A673 (cell line): ENCODE measurements around the gene XRCC4. TPM values are rescaled to one million over a fixed set of nuclear protein-coding genes. Genes with fewer than 3 reads are reported as not detected.

ENCODE experiments used
- BruUV-seq: library from RNA; stranded (reverse); fragments of 400-500 nt; replicated peaks from 2 replicates; lab custom pipeline; 2021; lab: Mats Ljungman, UMichigan
- CTCF ChIA-PET: fragments of 300-600 bp; sonication (Branson Sonifier 250); formaldehyde crosslinking; loops from one replicate; lab custom pipeline; 2022; ENCODE audit warnings: antibody characterized with exemption; lab: Charles Lee
- POLR2A ChIA-PET: fragments of 300-600 bp; sonication (Branson Sonifier 250); formaldehyde crosslinking; loops from one replicate; lab custom pipeline; 2022; ENCODE audit warnings: antibody characterized with exemption; ENCODE audit not compliant: low non-redundant PET; lab: Charles Lee
- DNase-seq: peaks from one replicate; pipeline ENCODE4 v3.0.0-alpha.2; 2015; ENCODE audit warnings: low spot score
- H3K27ac ChIP-seq: fragments of 200-600 bp; sonication (generic); 2 replicates; pipeline ENCODE4 v1.5.1; 2016; ENCODE audit warnings: mixed run types, low read depth, mild to moderate bottlenecking, mixed read lengths, antibody characterized with exemption, low read length; ENCODE audit not compliant: poor library complexity, severe bottlenecking
- H3K27me3 ChIP-seq: fragments of 200-600 bp; sonication (generic); replicated peaks from 2 replicates; pipeline ENCODE4 v1.6.1; 2017; ENCODE audit warnings: mixed run types, low read depth, mild to moderate bottlenecking, mixed read lengths, antibody characterized with exemption, low read length; ENCODE audit not compliant: insufficient read depth, poor library complexity
- H3K36me3 ChIP-seq: fragments of 200-600 bp; sonication (generic); 2 replicates; pipeline ENCODE4 v1.6.1; 2016; ENCODE audit warnings: mixed run types, mild to moderate bottlenecking, mixed read lengths, antibody characterized with exemption, low read length; ENCODE audit not compliant: insufficient read depth, poor library complexity, severe bottlenecking
- H3K4me1 ChIP-seq: fragments of 200-600 bp; sonication (generic); 2 replicates; pipeline ENCODE4 v1.6.1; 2017; ENCODE audit warnings: mixed run types, mild to moderate bottlenecking, mixed read lengths, antibody characterized with exemption, low read length; ENCODE audit not compliant: insufficient read depth, poor library complexity, severe bottlenecking
- H3K4me3 ChIP-seq: fragments of 200-600 bp; sonication (generic); 2 replicates; pipeline ENCODE4 v1.5.1; 2016; ENCODE audit warnings: low read depth, mixed run types, mild to moderate bottlenecking, mixed read lengths, low read length; ENCODE audit not compliant: poor library complexity, severe bottlenecking
- H3K9me3 ChIP-seq: fragments of 200-600 bp; sonication (generic); 2 replicates; pipeline ENCODE4 v1.6.1; 2016; ENCODE audit warnings: mixed run types, low read depth, mild to moderate bottlenecking, mixed read lengths, antibody characterized with exemption, low read length; ENCODE audit not compliant: poor library complexity, severe bottlenecking
- CTCF ChIP-seq: fragments of 300-800, 200-600 bp; sonication (generic); conservative IDR thresholded peaks from 2 replicates; pipeline ENCODE4 v1.5.1; 2017; ENCODE audit warnings: low read depth, mild to moderate bottlenecking, antibody characterized with exemption, low read length, moderate library complexity, mixed read lengths
- EZH2 ChIP-seq: fragments of 200-600 bp; sonication (generic); IDR thresholded peaks from 2 replicates; pipeline ENCODE4 v1.6.1; 2017; ENCODE audit warnings: borderline replicate concordance, low read depth, mild to moderate bottlenecking, mixed read lengths, antibody characterized with exemption, low read length; ENCODE audit not compliant: poor library complexity, severe bottlenecking
- intact Hi-C: fragments of 100-400 bp; cut with micrococcal nuclease; formaldehyde crosslinking; loops from one replicate; pipeline ENCODE4 v1.10.0; 2022; ENCODE audit not compliant: unreplicated experiment
- total RNA-seq: library from RNA; stranded (reverse); gene quantifications from 2 replicates; pipeline ENCODE4 v1.2.3, GENCODE V29; 2021

Gene XRCC4
- total RNA-seq, 1 experiment from 2014 or later = 8.1 TPM

- ChIA-PET CTCF (no interaction called here), POLR2A (no interaction called here)
- H3K9me3 ChIP-seq = no peaks in the 10 kb centered on the region
- no peak for TF ChIP-seq EZH2
- TF ChIP-seq CTCF = no peak
- no peak overlapping the region for H3K27ac ChIP-seq
- no peak for DNase-seq
- no peaks in the 10 kb centered on the region for H3K4me1 ChIP-seq
- no peak overlapping the region for H3K4me3 ChIP-seq
- BruUV-seq = no TSS peak
- H3K36me3 ChIP-seq = no peaks in the 10 kb centered on the region
- intact Hi-C loops = no loop called here
- H3K27me3 ChIP-seq = no peaks in the 10 kb centered on the region
Observed at GRCh38 chr5:83179966-83180365, 102.6 kb downstream of the XRCC4 start.

GRCh38 chr5:83184534-83184933 lies 107.2 kb downstream of the XRCC4 start:
- H3K4me1 ChIP-seq = no peaks in the 10 kb centered on the region
- H3K27me3 ChIP-seq = no peaks in the 10 kb centered on the region
- H3K36me3 ChIP-seq = no peaks in the 10 kb centered on the region
- no peak for DNase-seq
- H3K27ac ChIP-seq = no peak overlapping the region
- H3K9me3 ChIP-seq = no peaks in the 10 kb centered on the region
- intact Hi-C loops = no loop called here
- H3K4me3 ChIP-seq = no peak overlapping the region
- ChIA-PET CTCF (no interaction called here), POLR2A (no interaction called here)
- no peak for TF ChIP-seq EZH2
- no peak for TF ChIP-seq CTCF
- no TSS peak for BruUV-seq

GRCh38 chr5:83192947-83193346 lies 115.6 kb downstream of the XRCC4 start:
- no peak overlapping the region for H3K4me3 ChIP-seq
- no peaks in the 10 kb centered on the region for H3K27me3 ChIP-seq
- ChIA-PET POLR2A (no interaction called here), CTCF (no interaction called here)
- no peak overlapping the region for H3K27ac ChIP-seq
- H3K9me3 ChIP-seq = no peaks in the 10 kb centered on the region
- H3K36me3 ChIP-seq = no peaks in the 10 kb centered on the region
- no TSS peak for BruUV-seq
- intact Hi-C loops = no loop called here
- H3K4me1 ChIP-seq = peaks cover 12% of the 10 kb centered on the region
- no peak for DNase-seq
- no peak for TF ChIP-seq CTCF
